ENCODE measurements around the gene PTGFR.

DNA sequence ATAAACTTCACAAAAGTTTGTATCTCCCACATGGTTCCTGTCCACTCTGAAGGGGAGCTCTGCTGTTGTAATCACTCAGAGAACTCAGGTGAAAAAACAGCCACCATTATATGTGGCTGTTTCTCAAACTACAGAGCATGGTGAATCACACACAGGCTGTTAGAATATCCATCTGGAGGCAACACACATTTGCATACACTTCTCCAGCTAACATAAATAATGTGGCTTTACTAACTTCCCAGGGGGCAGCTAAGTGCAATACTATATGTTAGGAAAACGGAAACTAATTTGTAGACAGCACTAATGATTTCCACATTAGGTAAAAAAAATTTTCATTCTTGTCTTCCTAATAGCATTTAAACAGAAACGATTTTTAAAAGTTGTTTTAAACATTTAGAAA lies 49.3 kb downstream of the PTGFR start:
- TF ChIP-seq CTCF (IDR thresholded peaks at IDR 0.05; ENCODE audit: low read depth, low read length) (no peak), EZH2phosphoT487 (IDR thresholded peaks at IDR 0.05; ENCODE audit: low read depth) (no peak)
